Fibroblast of skin of right biceps (primary cell): ENCODE data around the gene PPP4R3A.
"Not testable (repeated sequence)": the region's sequence is repeated elsewhere in the genome, so short reads cannot be mapped to it uniquely, and the experiment has no call there.

ENCODE experiments used
- DNase-seq: peaks from one replicate; pipeline ENCODE4 v3.0.0-alpha.2; 2013

PPP4R3A gene

GRCh38 chr14:91429385-91429784, 80.7 kb downstream of the PPP4R3A start:
- DNase-seq: no peak

- not testable (repeated sequence) for DNase-seq
Measured at GRCh38 chr14:91428931-91429330, 81.2 kb downstream of the PPP4R3A start.

GRCh38 chr14:91425531-91425944, 84.6 kb downstream of the PPP4R3A start:
- not testable (repeated sequence) for DNase-seq

- DNase-seq: no peak
Measured at GRCh38 chr14:91424813-91425530, 85.1 kb downstream of the PPP4R3A start.

- no peak for DNase-seq
Measured at GRCh38 chr14:91420686-91421085, 89.4 kb downstream of the PPP4R3A start.

- DNase-seq: no peak
Measured at GRCh38 chr14:91419451-91419850, 90.7 kb downstream of the PPP4R3A start.

GRCh38 chr14:91419044-91419397, 91.1 kb downstream of the PPP4R3A start:
- no peak for DNase-seq

- DNase-seq: peak; percentile 35
Measured at GRCh38 chr14:91418387-91419043, 91.6 kb downstream of the PPP4R3A start.

- DNase-seq: peak; percentile 31
Measured at GRCh38 chr14:91417983-91418386, 92.1 kb downstream of the PPP4R3A start.

GRCh38 chr14:91417120-91417982, 92.8 kb downstream of the PPP4R3A start, which contains the start of gene CCDC88C:
Gene CCDC88C, minus strand, starts transcription at chr14:91417820. Its CDS starts 130 bp downstream, at chr14:91417690.
- DNase-seq: peak; percentile 25

- no peak for DNase-seq
Measured at GRCh38 chr14:91416744-91417119, 93.4 kb downstream of the PPP4R3A start.

- DNase-seq: no peak
Measured at GRCh38 chr14:91415794-91416743, 94.0 kb downstream of the PPP4R3A start.

GRCh38 chr14:91414475-91414833, 95.7 kb downstream of the PPP4R3A start:
- no peak for DNase-seq

GRCh38 chr14:91413547-91414474, 96.3 kb downstream of the PPP4R3A start:
- no peak for DNase-seq

- DNase-seq: no peak
Measured at GRCh38 chr14:91412939-91413338, 97.2 kb downstream of the PPP4R3A start.

- DNase-seq: no peak
Measured at GRCh38 chr14:91410771-91411536, 99.2 kb downstream of the PPP4R3A start.

- DNase-seq: no peak
Measured at GRCh38 chr14:91409928-91410718, 100.0 kb downstream of the PPP4R3A start.

- not testable (repeated sequence) for DNase-seq
Measured at GRCh38 chr14:91409240-91409639, 100.9 kb downstream of the PPP4R3A start.
